Karpas-422 (cell line): ENCODE data around the gene LYAR. TPM values are rescaled to one million over a fixed set of nuclear protein-coding genes. Genes with fewer than 3 reads are reported as not detected.

Source experiments
- DNase-seq: peaks from one replicate; pipeline ENCODE4 v3.0.0-alpha.2; 2015
- H2AFZ ChIP-seq: fragments of 200-600 bp; sonication (generic); 2 replicates; pipeline ENCODE4 v1.6.1; 2014; ENCODE audit warnings: antibody characterized with exemption, low read length, mixed read lengths
- H3K27ac ChIP-seq: fragments of 200-600 bp; sonication (generic); 2 replicates; pipeline ENCODE4 v1.5.1; 2014; ENCODE audit warnings: mild to moderate bottlenecking, low read length, moderate library complexity
- H3K27me3 ChIP-seq: fragments of 200-600 bp; sonication (generic); 2 replicates; pipeline ENCODE4 v1.6.1; 2014; ENCODE audit warnings: low read length, mixed read lengths
- H3K36me3 ChIP-seq: fragments of 200-600 bp; sonication (generic); 2 replicates; pipeline ENCODE4 v1.6.1; 2014; ENCODE audit warnings: low read length, mixed read lengths; ENCODE audit not compliant: insufficient read depth
- H3K4me1 ChIP-seq: fragments of 200-600 bp; sonication (generic); 2 replicates; pipeline ENCODE4 v1.6.1; 2014; ENCODE audit warnings: mild to moderate bottlenecking, low read length, mixed read lengths
- H3K4me2 ChIP-seq: fragments of 200-600 bp; sonication (generic); 2 replicates; pipeline ENCODE4 v1.6.1; 2014; ENCODE audit warnings: low read length, low read depth, mild to moderate bottlenecking; ENCODE audit not compliant: poor library complexity, severe bottlenecking
- H3K4me3 ChIP-seq: fragments of 200-600 bp; sonication (generic); 2 replicates; pipeline ENCODE4 v1.5.1; 2014; ENCODE audit warnings: mild to moderate bottlenecking, antibody characterized with exemption, low read length, mixed read lengths
- H3K79me2 ChIP-seq: fragments of 200-600 bp; sonication (generic); 2 replicates; pipeline ENCODE4 v1.6.1; 2014; ENCODE audit warnings: mild to moderate bottlenecking, low read length, mixed read lengths
- H3K9ac ChIP-seq: fragments of 200-600 bp; sonication (generic); 2 replicates; pipeline ENCODE4 v1.6.0; 2014; ENCODE audit warnings: low read length
- H3K9me2 ChIP-seq: fragments of 200-600 bp; sonication (generic), shearing (Covaris generic); replicated peaks from 2 replicates; pipeline ENCODE4 v1.6.0; 2014; ENCODE audit warnings: mild to moderate bottlenecking, low read length, moderate library complexity; ENCODE audit not compliant: insufficient read depth
- H3K9me3 ChIP-seq: fragments of 300-700, 200-600 bp; sonication (generic); 2 replicates; pipeline ENCODE4 v1.6.1; 2014; ENCODE audit warnings: low read length, mixed read lengths
- H4K20me1 ChIP-seq: fragments of 200-600 bp; sonication (generic); 2 replicates; pipeline ENCODE4 v1.6.1; 2014; ENCODE audit warnings: mild to moderate bottlenecking, antibody characterized with exemption, low read length, low read depth; ENCODE audit not compliant: insufficient read depth
- total RNA-seq: library from RNA; depleted of rRNA; stranded (reverse); fragments of >200 nt; shearing (Covaris generic); gene quantifications from 2 replicates; pipeline ENCODE4 v1.2.3, GENCODE V29; 2014; ENCODE audit warnings: low replicate concordance

The LYAR gene
- total RNA-seq, 1 experiment from 2014 or later, result 19.7 TPM

DNA sequence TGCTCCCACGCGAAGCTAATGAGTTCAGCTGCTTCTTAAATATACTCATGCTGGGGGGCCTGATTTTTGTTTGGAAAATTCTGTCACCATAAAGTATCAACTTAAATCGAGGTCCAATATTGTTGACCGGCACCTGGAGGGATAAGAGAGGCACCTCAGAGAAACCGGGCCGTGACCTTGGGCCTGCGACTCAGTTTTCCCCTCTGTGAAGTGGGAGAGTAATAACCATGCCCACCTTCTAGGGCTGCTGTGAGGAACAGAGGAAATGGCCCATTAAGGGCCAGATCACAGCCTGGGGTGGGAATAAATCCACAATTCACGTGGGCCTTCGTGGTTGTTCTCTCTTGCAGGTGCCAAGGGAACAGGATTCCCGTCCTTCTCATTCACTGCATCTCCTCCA, 39.5 kb upstream of the LYAR start:
- Histone ChIP-seq H2AFZ (no peak overlapping the region), H3K36me3 (no peaks in the 10 kb centered on the region), H3K9me2 (no peaks in the 10 kb centered on the region), H3K9me3 (no peaks in the 10 kb centered on the region), H3K4me1 (no peaks in the 10 kb centered on the region), H3K4me2 (no peak overlapping the region), H3K9ac (no peak overlapping the region), H4K20me1 (no peaks in the 10 kb centered on the region), H3K79me2 (no peaks in the 10 kb centered on the region), H3K27me3 (no peaks in the 10 kb centered on the region), H3K27ac (no peak overlapping the region), H3K4me3 (no peak overlapping the region)
- DNase-seq, result no peak

DNA sequence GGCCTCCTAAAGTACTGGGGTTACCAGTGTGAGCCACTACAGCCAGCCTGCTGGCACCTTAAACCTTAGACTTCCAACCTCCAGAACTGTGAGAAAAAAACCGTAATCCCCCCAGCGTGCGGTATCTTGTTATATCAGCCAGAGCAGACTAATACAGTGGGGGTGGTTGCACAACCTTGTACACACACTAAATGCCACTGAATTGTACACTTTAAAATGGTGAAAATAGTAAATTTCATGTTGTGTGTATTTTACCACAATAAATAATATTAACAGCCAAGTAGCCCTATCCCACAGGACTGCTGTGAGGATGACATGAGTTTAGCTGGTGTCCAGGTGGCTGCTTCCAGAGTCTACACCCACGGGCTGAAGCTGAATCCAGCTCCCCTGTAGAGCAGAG, 38.9 kb upstream of the LYAR start:
- Histone ChIP-seq H3K9me2 (no peaks in the 10 kb centered on the region), H3K9ac (no peak overlapping the region), H3K9me3 (no peaks in the 10 kb centered on the region), H3K4me2 (no peak overlapping the region), H3K27me3 (no peaks in the 10 kb centered on the region), H3K79me2 (no peaks in the 10 kb centered on the region), H4K20me1 (no peaks in the 10 kb centered on the region), H2AFZ (no peak overlapping the region), H3K4me3 (no peak overlapping the region), H3K36me3 (no peaks in the 10 kb centered on the region), H3K27ac (no peak overlapping the region), H3K4me1 (no peaks in the 10 kb centered on the region)
- no peak for DNase-seq

DNA sequence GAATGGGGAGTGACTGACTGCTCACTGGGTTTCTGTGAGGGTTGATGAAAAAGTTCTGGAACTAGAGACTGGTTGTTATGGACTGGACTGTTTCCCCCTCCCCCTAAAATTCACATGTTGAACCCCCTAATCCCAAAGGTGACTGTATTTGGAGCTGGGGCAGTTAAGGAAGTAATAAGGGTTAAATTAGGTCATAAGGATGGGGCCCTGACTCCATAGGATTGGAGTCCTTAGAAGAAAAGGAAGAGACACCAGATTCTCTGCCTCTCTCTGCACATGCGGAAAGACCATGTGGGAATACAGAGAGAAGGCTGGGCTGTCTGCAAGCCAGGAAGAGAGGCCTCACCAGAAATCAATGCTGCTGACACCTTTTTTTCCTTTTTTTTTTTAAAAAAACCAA, 38.3 kb upstream of the LYAR start:
- H3K4me1 ChIP-seq, result no peaks in the 10 kb centered on the region
- H3K27ac ChIP-seq, result no peak overlapping the region
- no peak overlapping the region for H3K4me3 ChIP-seq
- H3K27me3 ChIP-seq, result no peaks in the 10 kb centered on the region
- DNase-seq, result no peak
- H3K4me2 ChIP-seq, result no peak overlapping the region
- H3K9ac ChIP-seq, result no peak overlapping the region
- H2AFZ ChIP-seq, result no peak overlapping the region
- no peaks in the 10 kb centered on the region for H3K9me3 ChIP-seq
- no peaks in the 10 kb centered on the region for H3K79me2 ChIP-seq
- H3K36me3 ChIP-seq, result no peaks in the 10 kb centered on the region
- no peaks in the 10 kb centered on the region for H3K9me2 ChIP-seq
- H4K20me1 ChIP-seq, result no peaks in the 10 kb centered on the region

DNA sequence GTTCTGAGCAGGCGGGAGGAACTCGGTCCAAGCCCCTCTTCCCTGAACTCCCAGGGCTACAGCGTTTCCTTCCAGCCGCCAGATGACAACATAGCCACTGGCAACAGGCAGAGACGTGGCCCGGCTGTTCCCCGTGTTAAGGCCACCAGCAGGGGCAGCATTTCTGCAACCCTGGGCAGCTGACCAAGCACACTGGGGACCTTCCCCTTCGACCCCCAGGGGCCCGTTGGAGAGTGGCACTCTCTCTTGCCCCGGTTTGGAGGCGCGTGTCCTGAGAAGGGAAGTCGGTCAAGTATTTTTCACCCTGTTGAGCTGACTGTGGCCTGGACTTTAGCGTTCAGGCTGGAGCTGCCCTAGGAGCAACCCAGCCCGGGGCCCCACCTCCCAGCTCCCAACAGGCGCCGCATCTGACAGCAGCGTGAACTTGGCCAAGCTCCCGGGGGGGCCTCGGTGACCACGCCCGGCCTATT, 37.7 kb upstream of the LYAR start:
- no peaks in the 10 kb centered on the region for H4K20me1 ChIP-seq
- no peaks in the 10 kb centered on the region for H3K27me3 ChIP-seq
- no peaks in the 10 kb centered on the region for H3K4me1 ChIP-seq
- H3K27ac ChIP-seq, result no peak overlapping the region
- no peaks in the 10 kb centered on the region for H3K9me3 ChIP-seq
- no peaks in the 10 kb centered on the region for H3K9me2 ChIP-seq
- no peak overlapping the region for H3K4me2 ChIP-seq
- no peaks in the 10 kb centered on the region for H3K79me2 ChIP-seq
- no peak for DNase-seq
- no peak overlapping the region for H3K4me3 ChIP-seq
- no peak overlapping the region for H3K9ac ChIP-seq
- H3K36me3 ChIP-seq, result no peaks in the 10 kb centered on the region
- no peak overlapping the region for H2AFZ ChIP-seq

DNA sequence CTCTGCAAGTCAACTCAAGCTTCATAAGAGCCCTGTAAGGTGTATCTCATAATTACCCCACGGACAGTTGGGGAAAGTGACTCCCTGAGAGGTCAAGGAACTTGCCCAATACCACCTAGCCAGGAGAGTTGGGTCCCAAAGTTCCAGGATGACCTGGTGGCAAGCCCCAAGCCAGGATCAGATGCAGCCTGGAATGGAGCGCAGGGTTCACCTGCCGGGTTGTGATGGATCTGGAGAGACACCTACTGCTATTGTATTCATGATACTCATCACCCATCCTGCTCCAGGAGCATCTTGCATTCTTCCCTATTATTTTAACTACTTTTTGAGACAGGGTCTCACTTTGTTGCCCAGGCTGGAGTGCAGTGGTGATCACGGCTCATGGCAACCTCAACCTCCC, 36.2 kb upstream of the LYAR start:
- H3K79me2 ChIP-seq, result no peaks in the 10 kb centered on the region
- no peaks in the 10 kb centered on the region for H3K9me3 ChIP-seq
- H3K4me3 ChIP-seq, result no peak overlapping the region
- no peaks in the 10 kb centered on the region for H4K20me1 ChIP-seq
- H3K9ac ChIP-seq, result no peak overlapping the region
- H2AFZ ChIP-seq, result no peak overlapping the region
- no peak overlapping the region for H3K27ac ChIP-seq
- H3K36me3 ChIP-seq, result no peaks in the 10 kb centered on the region
- no peak for DNase-seq
- H3K4me1 ChIP-seq, result no peaks in the 10 kb centered on the region
- no peaks in the 10 kb centered on the region for H3K27me3 ChIP-seq
- H3K4me2 ChIP-seq, result no peak overlapping the region
- H3K9me2 ChIP-seq, result no peaks in the 10 kb centered on the region

DNA sequence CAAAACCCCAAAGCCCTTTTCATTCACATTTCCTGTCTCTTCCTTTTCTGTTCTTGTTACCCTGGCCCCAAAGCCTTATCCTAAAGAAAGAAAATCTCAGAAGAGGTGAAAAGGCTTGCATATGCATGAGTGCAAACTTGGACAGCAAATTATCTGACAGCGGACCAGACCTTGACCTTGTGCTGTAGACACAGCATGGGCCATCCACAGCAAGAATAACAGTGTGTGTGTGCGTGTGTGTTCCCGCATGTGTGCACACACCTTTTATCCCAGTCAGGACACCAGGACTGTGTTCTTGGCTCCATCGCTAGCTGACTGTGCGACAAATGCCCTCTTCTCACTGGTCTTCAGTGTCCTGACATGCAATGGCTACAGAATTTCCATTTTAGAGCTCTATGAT, 35.4 kb upstream of the LYAR start:
- no peaks in the 10 kb centered on the region for H3K79me2 ChIP-seq
- H3K36me3 ChIP-seq, result no peaks in the 10 kb centered on the region
- no peaks in the 10 kb centered on the region for H3K27me3 ChIP-seq
- H4K20me1 ChIP-seq, result no peaks in the 10 kb centered on the region
- no peak overlapping the region for H3K4me2 ChIP-seq
- H3K9me2 ChIP-seq, result no peaks in the 10 kb centered on the region
- DNase-seq, result no peak
- H3K4me1 ChIP-seq, result no peaks in the 10 kb centered on the region
- no peak overlapping the region for H2AFZ ChIP-seq
- no peak overlapping the region for H3K9ac ChIP-seq
- H3K27ac ChIP-seq, result no peak overlapping the region
- H3K4me3 ChIP-seq, result no peak overlapping the region
- H3K9me3 ChIP-seq, result no peaks in the 10 kb centered on the region

DNA sequence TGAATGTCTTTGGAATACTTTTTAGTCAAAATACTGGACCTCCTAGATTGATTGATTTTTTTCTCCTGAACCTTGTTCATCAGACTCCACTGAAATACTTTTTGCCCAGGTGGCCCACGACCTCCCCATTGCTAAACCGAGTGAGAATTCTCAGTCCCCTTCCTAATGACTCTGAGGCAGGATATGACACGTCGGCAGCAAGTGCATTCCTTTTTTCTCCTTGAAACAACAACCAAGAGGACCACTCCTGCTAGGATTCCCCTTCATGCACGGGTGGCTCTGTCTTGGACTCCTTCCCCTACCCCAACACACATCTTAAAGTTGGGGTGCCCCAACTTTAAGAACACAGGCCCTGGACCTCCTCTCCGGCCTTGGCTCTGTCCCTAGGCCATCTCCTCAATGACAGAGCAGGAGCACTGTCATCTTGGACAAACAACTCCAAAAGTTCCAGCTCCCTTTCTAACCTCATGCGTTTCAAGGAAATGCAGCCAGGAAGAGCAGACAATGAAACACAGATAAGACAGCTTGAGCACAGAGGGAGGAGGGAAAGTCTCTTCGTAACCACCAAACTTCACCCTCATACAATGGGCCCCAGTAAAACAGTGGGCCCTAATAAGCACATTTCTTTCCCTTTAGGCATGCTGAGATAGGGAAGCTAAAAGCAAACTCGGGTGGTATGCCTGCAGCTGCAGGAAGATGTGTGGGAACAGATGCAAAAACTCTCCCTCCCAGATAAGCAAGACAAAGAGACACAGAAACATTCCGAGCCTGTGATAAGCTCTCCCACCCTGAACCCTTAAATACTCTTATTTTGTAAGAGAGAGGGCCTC, 34.0 kb upstream of the LYAR start:
- Histone ChIP-seq H3K4me2 (no peak overlapping the region), H3K9me2 (no peaks in the 10 kb centered on the region), H3K27ac (no peak overlapping the region), H3K4me3 (no peak overlapping the region), H3K4me1 (no peaks in the 10 kb centered on the region), H3K9me3 (no peaks in the 10 kb centered on the region), H3K79me2 (no peaks in the 10 kb centered on the region), H3K9ac (no peak overlapping the region), H4K20me1 (no peaks in the 10 kb centered on the region), H3K27me3 (no peaks in the 10 kb centered on the region), H2AFZ (no peak overlapping the region), H3K36me3 (no peaks in the 10 kb centered on the region)
- DNase-seq, result no peak

DNA sequence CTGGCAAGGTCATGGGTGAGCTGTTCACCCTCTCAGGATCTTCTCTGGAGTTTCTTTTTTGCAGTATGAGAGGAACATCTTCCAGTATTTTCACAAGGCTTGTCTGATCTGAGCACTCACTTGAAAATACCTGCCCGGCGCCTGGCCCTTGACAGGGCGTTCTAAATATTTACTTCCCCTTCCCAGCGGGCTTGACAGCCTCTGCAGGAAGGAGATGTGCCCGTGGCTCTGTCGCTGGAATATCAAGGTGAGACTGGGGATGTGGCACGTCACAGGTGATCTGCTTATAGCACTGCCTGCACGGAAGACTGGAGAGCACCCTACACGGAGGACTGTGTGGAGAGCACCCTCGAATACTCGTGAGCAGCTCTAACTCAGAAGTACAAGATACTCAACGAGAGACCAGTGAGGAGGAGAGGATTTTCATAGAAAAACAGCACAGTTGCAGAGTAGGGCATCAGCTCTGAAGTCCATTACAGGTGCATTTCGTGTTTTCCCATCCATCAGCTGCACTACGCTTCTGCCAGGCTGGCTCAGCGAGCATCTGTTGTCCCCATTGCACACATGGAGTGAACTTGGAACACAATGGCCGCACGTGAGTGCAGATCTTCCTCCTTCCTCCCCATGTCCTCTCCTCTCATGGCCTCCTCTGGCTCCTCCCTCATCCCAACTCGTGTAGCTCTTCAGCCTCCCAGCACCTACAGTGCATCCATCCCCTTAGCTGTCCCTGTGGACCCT, 32.2 kb upstream of the LYAR start:
- no peak for DNase-seq
- Histone ChIP-seq H2AFZ (no peak overlapping the region), H3K79me2 (no peaks in the 10 kb centered on the region), H3K27ac (no peak overlapping the region), H3K4me2 (no peak overlapping the region), H3K9ac (no peak overlapping the region), H3K9me3 (no peaks in the 10 kb centered on the region), H3K4me3 (no peak overlapping the region), H3K36me3 (no peaks in the 10 kb centered on the region), H3K9me2 (no peaks in the 10 kb centered on the region), H4K20me1 (no peaks in the 10 kb centered on the region), H3K27me3 (no peaks in the 10 kb centered on the region), H3K4me1 (no peaks in the 10 kb centered on the region)
